Sigmoid colon (tissue), 4 donors: ENCODE results near the gene NUDT6.

Source experiments
- POLR2A ChIP-seq, 2 donors: fragments of 450-650 bp; IDR thresholded peaks; one replicate each; pipeline ENCODE4 v1.6.1; 2016; ENCODE audit warnings: antibody characterized with exemption in 2 of 2, mild to moderate bottlenecking in 2 of 2, moderate library complexity in 2 of 2
- POLR2AphosphoS5 ChIP-seq, 4 donors: sonication (generic); formaldehyde crosslinking; IDR thresholded peaks; one replicate each; pipeline ENCODE4 v1.6.1; 2017; ENCODE audit warnings: antibody characterized with exemption in 4 of 4
- TF ChIP-seq, protein P1 (sequence below), 4 experiments: fragments of 450-650 bp in 3 of 4; fragments of 200-600 bp in 1 of 4; IDR thresholded peaks; one replicate each; pipeline ENCODE4 v1.5.1; 2016 to 2019; ENCODE audit warnings: antibody characterized with exemption in 4 of 4, mild to moderate bottlenecking in 3 of 4, moderate library complexity in 2 of 4

DNA sequence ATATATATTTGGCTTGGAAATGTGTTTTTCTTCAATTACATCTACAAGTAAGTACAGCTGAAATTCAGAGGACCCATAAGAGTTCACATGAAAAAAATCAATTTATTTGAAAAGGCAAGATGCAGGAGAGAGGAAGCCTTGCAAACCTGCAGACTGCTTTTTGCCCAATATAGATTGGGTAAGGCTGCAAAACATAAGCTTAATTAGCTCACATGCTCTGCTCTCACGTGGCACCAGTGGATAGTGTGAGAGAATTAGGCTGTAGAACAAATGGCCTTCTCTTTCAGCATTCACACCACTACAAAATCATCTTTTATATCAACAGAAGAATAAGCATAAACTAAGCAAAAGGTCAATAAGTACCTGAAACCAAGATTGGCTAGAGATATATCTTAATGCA lies 26.1 kb downstream of the NUDT6 start:
- no peak for TF ChIP-seq POLR2A (IDR thresholded peaks at IDR 0.05)
- TF ChIP-seq, protein P1, sequence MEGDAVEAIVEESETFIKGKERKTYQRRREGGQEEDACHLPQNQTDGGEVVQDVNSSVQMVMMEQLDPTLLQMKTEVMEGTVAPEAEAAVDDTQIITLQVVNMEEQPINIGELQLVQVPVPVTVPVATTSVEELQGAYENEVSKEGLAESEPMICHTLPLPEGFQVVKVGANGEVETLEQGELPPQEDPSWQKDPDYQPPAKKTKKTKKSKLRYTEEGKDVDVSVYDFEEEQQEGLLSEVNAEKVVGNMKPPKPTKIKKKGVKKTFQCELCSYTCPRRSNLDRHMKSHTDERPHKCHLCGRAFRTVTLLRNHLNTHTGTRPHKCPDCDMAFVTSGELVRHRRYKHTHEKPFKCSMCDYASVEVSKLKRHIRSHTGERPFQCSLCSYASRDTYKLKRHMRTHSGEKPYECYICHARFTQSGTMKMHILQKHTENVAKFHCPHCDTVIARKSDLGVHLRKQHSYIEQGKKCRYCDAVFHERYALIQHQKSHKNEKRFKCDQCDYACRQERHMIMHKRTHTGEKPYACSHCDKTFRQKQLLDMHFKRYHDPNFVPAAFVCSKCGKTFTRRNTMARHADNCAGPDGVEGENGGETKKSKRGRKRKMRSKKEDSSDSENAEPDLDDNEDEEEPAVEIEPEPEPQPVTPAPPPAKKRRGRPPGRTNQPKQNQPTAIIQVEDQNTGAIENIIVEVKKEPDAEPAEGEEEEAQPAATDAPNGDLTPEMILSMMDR (IDR thresholded peaks at IDR 0.05): no peak
- no peak for TF ChIP-seq POLR2AphosphoS5 (IDR thresholded peaks at IDR 0.05)
